PC-3 (cell line): ENCODE measurements around the gene ITGB3. TPM values are rescaled to one million over a fixed set of nuclear protein-coding genes. Genes with fewer than 3 reads are reported as not detected.

ENCODE experiments used
- ATAC-seq: fragments of 200-7000 bp; cut with Tn5 transposase; 2 replicates; pipeline ENCODE4 v1.9.1; 2020; ENCODE audit warnings: mild to moderate bottlenecking, moderate library complexity
- BruUV-seq: library from RNA; stranded (reverse); fragments of 400-500 nt; replicated peaks from 2 replicates; lab custom pipeline; 2021; lab: Mats Ljungman, UMichigan
- CTCF ChIA-PET: fragments of 300-600 bp; sonication (Branson Sonifier 250); formaldehyde crosslinking; loops from one replicate; lab custom pipeline; 2022; ENCODE audit warnings: antibody characterized with exemption; lab: Charles Lee
- POLR2A ChIA-PET: fragments of 300-600 bp; sonication (Branson Sonifier 250); formaldehyde crosslinking; loops from one replicate; lab custom pipeline; 2022; ENCODE audit warnings: antibody characterized with exemption; ENCODE audit not compliant: unreplicated experiment; lab: Charles Lee
- DNase-seq: peaks from one replicate; pipeline ENCODE4 v3.0.0-alpha.2; 2015
- H2AFZ ChIP-seq: fragments of 300-600 bp; sonication (generic); 2 replicates; pipeline ENCODE4 v1.6.0; 2016; ENCODE audit warnings: antibody characterized with exemption, low read length
- H3F3A ChIP-seq: fragments of 300-600 bp; sonication (generic); one replicate; pipeline ENCODE4 v1.6.0; 2017; ENCODE audit warnings: antibody characterized with exemption, low read length, control low read depth, mild to moderate bottlenecking; ENCODE audit not compliant: unreplicated experiment
- H3K27ac ChIP-seq: fragments of 300-600 bp; sonication (generic); 2 replicates; pipeline ENCODE4 v1.5.1; 2016; ENCODE audit warnings: mild to moderate bottlenecking, low read length
- H3K27me3 ChIP-seq: fragments of 300-600 bp; sonication (generic); 2 replicates; pipeline ENCODE4 v1.6.1; 2016; ENCODE audit warnings: low read length, mixed read lengths
- H3K36me3 ChIP-seq: fragments of 300-600 bp; sonication (generic); 2 replicates; pipeline ENCODE4 v1.6.1; 2016; ENCODE audit warnings: low read depth, mixed run types, low read length, mixed read lengths
- H3K4me1 ChIP-seq: fragments of 300-600 bp; sonication (generic); 2 replicates; pipeline ENCODE4 v1.5.1; 2016; ENCODE audit warnings: low read length; ENCODE audit not compliant: insufficient read depth
- H3K4me2 ChIP-seq: fragments of 300-600 bp; sonication (generic); 2 replicates; pipeline ENCODE4 v1.6.0; 2016; ENCODE audit warnings: low read length
- H3K4me3 ChIP-seq: fragments of 300-600 bp; sonication (generic); 2 replicates; pipeline ENCODE4 v1.5.1; 2016; ENCODE audit warnings: mild to moderate bottlenecking, low read length, mixed read lengths
- H3K79me2 ChIP-seq: fragments of 300-600 bp; sonication (generic); 2 replicates; pipeline ENCODE4 v1.6.1; 2017; ENCODE audit warnings: low read length, mixed read lengths
- H3K9ac ChIP-seq: fragments of 300-600 bp; sonication (generic); 2 replicates; pipeline ENCODE4 v1.6.0; 2016; ENCODE audit warnings: mild to moderate bottlenecking, low read length
- H3K9me2 ChIP-seq: fragments of 300-600 bp; sonication (generic); replicated peaks from 2 replicates; pipeline ENCODE4 v1.6.1; 2016; ENCODE audit warnings: mixed run types, low read length, mixed read lengths
- H3K9me3 ChIP-seq: fragments of 300-600 bp; sonication (generic); 2 replicates; pipeline ENCODE4 v1.6.1; 2016; ENCODE audit warnings: low read length, mixed read lengths
- H4K20me1 ChIP-seq: fragments of 300-600 bp; sonication (generic); 2 replicates; pipeline ENCODE4 v1.6.1; 2016; ENCODE audit warnings: low read length, mixed read lengths
- EZH2 ChIP-seq: fragments of 300-600 bp; sonication (generic); IDR thresholded peaks from one replicate; pipeline ENCODE4 v1.6.1; 2017; ENCODE audit warnings: antibody characterized with exemption, mild to moderate bottlenecking, low read length; ENCODE audit not compliant: unreplicated experiment
- EZH2phosphoT487 ChIP-seq: fragments of 300-600 bp; sonication (generic); IDR thresholded peaks from 2 replicates; pipeline ENCODE4 v1.6.1; 2018; ENCODE audit warnings: mild to moderate bottlenecking, antibody characterized with exemption, low read length, borderline replicate concordance
- intact Hi-C: fragments of 100-400 bp; cut with micrococcal nuclease; formaldehyde crosslinking; loops from 2 replicates; pipeline ENCODE4 v1.9.0; 2023
- total RNA-seq: library from RNA; depleted of rRNA; stranded (reverse); fragments of >200 nt; gene quantifications from 2 replicates; pipeline ENCODE4 v1.2.3, GENCODE V29; 2014
- TF ChIP-seq, protein P1 (sequence below): fragments of 300-600 bp; sonication (generic); conservative IDR thresholded peaks from 2 replicates; pipeline ENCODE4 v1.5.1; 2017; ENCODE audit warnings: antibody characterized with exemption, low read depth, mild to moderate bottlenecking, low read length

The ITGB3 gene
- total RNA-seq, 1 experiment from 2014 or later, result 0.36 TPM

- BruUV-seq, result no TSS peak
- Histone ChIP-seq H3K4me3 (no peak overlapping the region), H4K20me1 (no peaks in the 10 kb centered on the region), H3K9ac (no peak overlapping the region), H3K4me2 (no peak overlapping the region), H3K36me3 (no peaks in the 10 kb centered on the region), H3F3A (no peaks in the 10 kb centered on the region), H3K27ac (no peak overlapping the region), H3K9me2 (no peaks in the 10 kb centered on the region), H3K4me1 (peaks cover 12% of the 10 kb centered on the region), H3K9me3 (no peaks in the 10 kb centered on the region), H3K79me2 (no peaks in the 10 kb centered on the region), H2AFZ (no peak overlapping the region), H3K27me3 (no peaks in the 10 kb centered on the region)
- CTCF ChIA-PET, result interaction anchor here (1.7 to 2.4 kb wide), 2 partner anchors 9 to 84 kb away, joined by 10 to 25 read pairs; no protein-coding TSS in a partner anchor
- POLR2A ChIA-PET, result interaction anchor here (0.8 kb wide), 1 partner anchor 830 kb away, joined by 3 read pairs; no protein-coding TSS in a partner anchor
- no peak for DNase-seq
- TF ChIP-seq EZH2 (no peak), EZH2phosphoT487 (no peak)
- TF ChIP-seq, protein P1, sequence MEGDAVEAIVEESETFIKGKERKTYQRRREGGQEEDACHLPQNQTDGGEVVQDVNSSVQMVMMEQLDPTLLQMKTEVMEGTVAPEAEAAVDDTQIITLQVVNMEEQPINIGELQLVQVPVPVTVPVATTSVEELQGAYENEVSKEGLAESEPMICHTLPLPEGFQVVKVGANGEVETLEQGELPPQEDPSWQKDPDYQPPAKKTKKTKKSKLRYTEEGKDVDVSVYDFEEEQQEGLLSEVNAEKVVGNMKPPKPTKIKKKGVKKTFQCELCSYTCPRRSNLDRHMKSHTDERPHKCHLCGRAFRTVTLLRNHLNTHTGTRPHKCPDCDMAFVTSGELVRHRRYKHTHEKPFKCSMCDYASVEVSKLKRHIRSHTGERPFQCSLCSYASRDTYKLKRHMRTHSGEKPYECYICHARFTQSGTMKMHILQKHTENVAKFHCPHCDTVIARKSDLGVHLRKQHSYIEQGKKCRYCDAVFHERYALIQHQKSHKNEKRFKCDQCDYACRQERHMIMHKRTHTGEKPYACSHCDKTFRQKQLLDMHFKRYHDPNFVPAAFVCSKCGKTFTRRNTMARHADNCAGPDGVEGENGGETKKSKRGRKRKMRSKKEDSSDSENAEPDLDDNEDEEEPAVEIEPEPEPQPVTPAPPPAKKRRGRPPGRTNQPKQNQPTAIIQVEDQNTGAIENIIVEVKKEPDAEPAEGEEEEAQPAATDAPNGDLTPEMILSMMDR, result no peak
- intact Hi-C loops, result no loop called here
- ATAC-seq, result no peak
Measured at GRCh38 chr17:47231334-47231733, 22.3 kb upstream of the ITGB3 start.

DNA sequence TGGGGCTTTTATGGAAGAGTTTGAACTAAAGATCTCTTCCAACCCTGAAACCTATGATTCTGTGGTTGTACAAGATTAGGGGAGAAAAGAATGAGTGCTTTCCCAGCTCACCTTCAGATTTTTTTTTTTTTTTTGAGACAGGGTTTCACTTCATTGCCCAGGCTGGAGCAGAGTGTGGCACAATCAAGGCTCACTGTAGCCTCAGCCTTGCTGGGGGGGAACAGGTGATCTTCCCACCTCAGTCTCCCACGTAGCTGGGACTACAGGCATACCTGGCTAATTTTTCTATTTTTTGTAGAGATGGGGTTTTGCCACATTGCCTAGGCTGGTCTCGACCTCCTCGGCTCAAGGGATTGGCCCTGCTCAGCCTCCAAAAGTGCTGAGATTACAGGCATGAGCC, 21.8 kb upstream of the ITGB3 start:
- CTCF ChIA-PET, result interaction anchor here (0.5 kb wide), 1 partner anchor 104 kb away, joined by 5 read pairs; no protein-coding TSS in a partner anchor
- Histone ChIP-seq H3K9ac (no peak overlapping the region), H3F3A (no peaks in the 10 kb centered on the region), H3K9me3 (no peaks in the 10 kb centered on the region), H3K4me2 (no peak overlapping the region), H3K27me3 (no peaks in the 10 kb centered on the region), H3K79me2 (no peaks in the 10 kb centered on the region), H3K4me3 (no peak overlapping the region), H3K4me1 (peaks cover 11% of the 10 kb centered on the region), H4K20me1 (no peaks in the 10 kb centered on the region), H3K27ac (no peak overlapping the region), H3K9me2 (no peaks in the 10 kb centered on the region), H3K36me3 (no peaks in the 10 kb centered on the region), H2AFZ (no peak overlapping the region)
- TF ChIP-seq EZH2phosphoT487 (no peak), EZH2 (no peak)
- TF ChIP-seq, protein P1, result no peak
- POLR2A ChIA-PET, result interaction anchor here (0.8 kb wide), 1 partner anchor 829 kb away, joined by 3 read pairs; no protein-coding TSS in a partner anchor
- DNase-seq (no peak), ATAC-seq (no peak)
- no TSS peak for BruUV-seq
- intact Hi-C loops, result no loop called here

DNA sequence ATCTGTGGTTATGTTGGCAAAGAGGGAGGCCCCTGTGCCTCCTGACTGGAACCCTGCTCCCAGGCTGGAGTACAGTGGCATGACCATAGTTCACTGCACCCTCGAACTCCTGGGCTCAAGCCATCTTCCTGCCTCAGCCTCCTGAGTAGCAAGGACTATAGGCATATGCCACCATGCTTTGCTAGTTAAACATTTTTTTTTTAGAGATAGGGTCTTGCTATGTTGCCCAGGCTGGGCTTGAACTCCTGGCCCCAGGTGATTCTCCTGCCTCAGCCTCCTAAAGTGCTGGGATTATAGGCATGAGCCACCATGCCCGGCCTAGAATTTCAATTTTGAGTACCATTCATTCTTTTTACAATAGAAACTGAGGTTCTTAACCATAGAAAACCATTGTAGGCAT, 21.2 kb upstream of the ITGB3 start:
- intact Hi-C loops, result no loop called here
- ChIA-PET POLR2A (no interaction called here), CTCF (interaction anchor here (0.5 kb wide), 1 partner anchor 104 kb away, joined by 5 read pairs; no protein-coding TSS in a partner anchor)
- Histone ChIP-seq H3K4me1 (peaks cover 11% of the 10 kb centered on the region), H4K20me1 (no peaks in the 10 kb centered on the region), H3K27me3 (no peaks in the 10 kb centered on the region), H3K9me3 (no peaks in the 10 kb centered on the region), H3F3A (no peaks in the 10 kb centered on the region), H2AFZ (no peak overlapping the region), H3K79me2 (no peaks in the 10 kb centered on the region), H3K4me2 (no peak overlapping the region), H3K27ac (no peak overlapping the region), H3K9ac (no peak overlapping the region), H3K36me3 (no peaks in the 10 kb centered on the region), H3K9me2 (no peaks in the 10 kb centered on the region), H3K4me3 (no peak overlapping the region)
- no peak for TF ChIP-seq EZH2
- TF ChIP-seq EZH2phosphoT487, result no peak
- TF ChIP-seq, protein P1, result no peak
- no TSS peak for BruUV-seq
- DNase-seq, result no peak
- ATAC-seq, result no peak
